ENCODE results near the gene XPNPEP3. TPM values are rescaled to one million over a fixed set of nuclear protein-coding genes. Genes with fewer than 3 reads are reported as not detected.

The XPNPEP3 gene
- total RNA-seq, 1 donor: 19.0 TPM

GRCh38 chr22:40967111-40967760 is 110.3 kb downstream of the XPNPEP3 start:
- H3K4me3 ChIP-seq (ENCODE audit: low read depth, low read length): no peak overlapping the region
- no peak for DNase-seq (ENCODE audit: low read depth)
- no peak for TF ChIP-seq CTCF (IDR thresholded peaks at IDR 0.05; ENCODE audit: insufficient read depth, low read depth, low read length)

DNA sequence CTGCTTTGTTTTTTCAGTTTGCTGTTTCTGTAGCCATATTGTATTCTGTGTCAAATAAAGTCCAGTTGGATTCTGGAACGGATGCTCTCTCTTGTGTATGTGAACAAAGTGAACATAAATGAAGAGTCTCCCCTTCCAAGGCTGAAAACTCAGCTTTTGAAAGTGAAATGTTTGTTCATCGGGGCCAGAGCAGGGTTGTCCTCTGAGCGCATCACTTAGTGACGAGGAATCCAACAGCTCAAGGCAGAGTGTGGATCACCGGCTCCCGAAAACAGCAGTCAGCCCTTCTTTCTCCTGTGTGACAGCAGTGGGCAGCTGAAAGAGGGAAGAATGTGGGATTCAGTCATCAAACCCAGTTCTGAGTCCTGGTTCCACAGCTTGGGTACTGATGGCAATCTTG is 115.6 kb downstream of the XPNPEP3 start:
- TF ChIP-seq CTCF (IDR thresholded peaks at IDR 0.05; ENCODE audit: insufficient read depth, low read depth, low read length): no peak
- no peak for DNase-seq (ENCODE audit: low read depth)
- no peak overlapping the region for H3K4me3 ChIP-seq (ENCODE audit: low read depth, low read length)

GRCh38 chr22:40973144-40973543 is 116.2 kb downstream of the XPNPEP3 start:
- no peak for DNase-seq (ENCODE audit: low read depth)
- TF ChIP-seq CTCF (IDR thresholded peaks at IDR 0.05; ENCODE audit: insufficient read depth, low read depth, low read length): no peak

GRCh38 chr22:40975366-40975765 is 118.4 kb downstream of the XPNPEP3 start:
- no peak overlapping the region for H3K4me3 ChIP-seq (ENCODE audit: low read depth, low read length)
- no peak for TF ChIP-seq CTCF (IDR thresholded peaks at IDR 0.05; ENCODE audit: insufficient read depth, low read depth, low read length)
- DNase-seq (ENCODE audit: low read depth): no peak

More at GRCh38 chr22:40973144-40973543, 116.2 kb downstream of the XPNPEP3 start:
- H3K4me3 ChIP-seq (ENCODE audit: low read depth, low read length): no peak overlapping the region

- no peak for TF ChIP-seq CTCF (IDR thresholded peaks at IDR 0.05; ENCODE audit: insufficient read depth, low read depth, low read length)
- no peak overlapping the region for H3K4me3 ChIP-seq (ENCODE audit: low read depth, low read length)
- DNase-seq (ENCODE audit: low read depth): no peak
Measured at GRCh38 chr22:40976866-40977700, 120.1 kb downstream of the XPNPEP3 start.

DNA sequence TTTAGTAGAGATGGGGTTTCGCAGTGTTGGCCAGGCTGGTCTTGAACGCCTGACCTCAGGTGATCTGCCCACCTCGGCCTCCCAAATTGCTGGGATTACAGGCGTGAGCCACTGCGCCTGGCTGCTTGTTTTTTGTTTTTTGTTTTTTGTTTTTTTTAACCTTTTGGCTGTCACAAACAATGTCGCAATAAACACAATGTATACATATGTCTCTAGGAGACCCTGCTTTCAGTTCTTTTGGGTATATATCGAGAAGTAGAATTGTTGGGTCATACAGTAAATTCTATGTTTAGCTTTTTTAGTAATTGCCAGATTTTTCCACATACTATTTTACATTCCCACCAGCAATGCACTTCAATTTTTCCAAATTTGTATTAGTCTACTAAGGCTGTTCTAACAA is 122.2 kb downstream of the XPNPEP3 start:
- no peak for TF ChIP-seq CTCF (IDR thresholded peaks at IDR 0.05; ENCODE audit: insufficient read depth, low read depth, low read length)
- no peak for DNase-seq (ENCODE audit: low read depth)
- no peak overlapping the region for H3K4me3 ChIP-seq (ENCODE audit: low read depth, low read length)
